Measurements from ENCODE around the gene SUN1.

GRCh38 chr7:911791-912480, 79.7 kb downstream of the SUN1 start:
- TF ChIP-seq CTCF (IDR thresholded peaks at IDR 0.05; ENCODE audit: low read depth, low read length): no peak
- TF ChIP-seq EZH2phosphoT487 (IDR thresholded peaks at IDR 0.05; ENCODE audit: low read depth): no peak

All from OCI-LY3 (cell line).